ENCODE measurements around the gene SOX9.

Gene SOX9

DNA sequence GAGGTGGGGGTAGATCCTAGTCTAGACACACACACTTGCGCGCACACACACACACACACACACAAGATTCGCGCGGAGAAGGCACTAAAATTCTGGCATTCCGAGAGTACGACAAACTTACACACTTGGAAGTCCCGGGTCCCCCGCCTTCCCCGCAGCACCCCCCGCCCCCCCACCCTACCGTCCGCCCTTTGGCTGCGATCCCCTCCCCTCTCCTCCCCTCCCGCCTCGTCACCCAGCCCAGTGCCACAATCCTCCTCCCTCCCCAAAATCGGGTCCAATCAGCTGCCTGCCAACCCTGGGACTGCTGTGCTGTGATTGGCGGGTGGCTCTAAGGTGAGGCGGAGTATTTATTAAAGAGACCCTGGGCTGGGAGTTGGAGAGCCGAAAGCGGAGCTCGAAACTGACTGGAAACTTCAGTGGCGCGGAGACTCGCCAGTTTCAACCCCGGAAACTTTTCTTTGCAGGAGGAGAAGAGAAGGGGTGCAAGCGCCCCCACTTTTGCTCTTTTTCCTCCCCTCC is at the start of gene SOX9:
Gene SOX9, plus strand, starts transcription at position 379 of the 522 bp plus-strand sequence. CDS start 372 bp downstream, outside the sequence.
- no peak for DNase-seq (ENCODE audit: low read depth, low spot score)

DNA sequence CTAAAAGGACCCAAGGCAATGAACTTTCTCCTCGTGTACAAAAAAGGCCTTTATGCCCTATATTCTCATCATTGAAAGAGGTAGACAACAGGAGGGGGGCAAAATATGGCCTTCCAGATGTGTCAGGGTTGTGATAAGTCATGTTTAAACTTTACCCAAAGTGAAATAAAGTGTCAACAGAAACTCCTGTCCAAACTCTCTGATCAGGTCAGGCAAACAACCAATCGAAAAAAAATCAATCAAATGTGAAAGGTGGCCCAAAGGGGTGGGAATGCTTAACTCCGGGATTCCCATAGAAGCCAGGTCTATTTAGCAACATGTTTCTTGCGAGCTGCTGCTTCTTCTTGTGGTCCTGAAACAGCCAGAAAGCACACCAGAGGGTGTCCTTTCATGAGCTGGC is 49.5 kb upstream of the SOX9 start:
- DNase-seq (ENCODE audit: low read depth, low spot score) = no peak

DNA sequence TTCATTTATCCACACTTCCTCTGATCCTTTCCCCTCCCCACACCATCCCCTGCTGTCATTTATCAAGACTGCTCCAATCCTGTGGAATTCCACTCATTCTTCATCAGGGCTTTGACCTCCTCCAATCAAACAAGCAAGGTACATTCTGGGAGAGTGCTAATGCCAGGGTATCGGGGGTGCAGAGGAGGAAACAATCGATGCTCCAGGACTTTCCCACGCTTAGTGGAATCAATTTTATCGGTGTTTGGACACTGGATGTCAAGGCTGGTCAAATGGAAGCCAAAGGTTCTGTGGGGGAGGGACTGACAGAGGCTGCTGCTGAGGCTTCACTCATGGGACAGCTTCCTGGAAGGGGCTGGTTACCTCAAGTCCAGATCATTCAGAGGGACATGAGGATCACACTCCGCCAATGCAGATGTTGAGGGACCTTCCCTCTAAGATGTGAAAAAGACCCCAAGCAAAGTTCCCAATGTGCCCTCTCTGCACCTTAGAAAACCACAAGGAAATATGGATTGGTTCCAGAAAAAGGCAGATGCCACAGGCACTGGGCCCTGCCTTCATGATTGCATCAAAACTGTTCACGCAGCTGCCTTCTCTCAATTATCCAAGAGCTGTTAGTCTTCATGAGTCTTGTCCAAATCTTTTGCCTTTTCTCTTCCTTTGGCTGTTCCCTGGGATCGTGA is 44.7 kb upstream of the SOX9 start:
- no peak for DNase-seq (ENCODE audit: low read depth, low spot score)

DNA sequence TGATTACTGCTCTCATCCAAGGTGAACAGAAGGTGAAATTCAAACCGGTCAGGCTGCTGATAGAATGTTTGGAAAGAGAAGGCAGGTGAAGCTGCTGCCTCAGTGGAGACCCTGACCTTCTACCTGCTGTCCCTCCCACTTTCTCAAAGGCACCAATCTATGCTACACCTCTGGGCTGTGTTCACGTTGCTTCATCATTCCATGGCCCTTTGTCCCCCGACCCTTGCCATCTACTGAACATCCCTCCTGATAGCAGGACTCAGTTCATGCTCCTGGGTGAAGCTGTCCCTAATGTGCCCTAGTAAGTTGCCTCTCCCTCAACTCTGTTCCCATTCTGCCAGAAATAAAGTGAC is 44.2 kb upstream of the SOX9 start:
- no peak for DNase-seq (ENCODE audit: low read depth, low spot score)

DNA sequence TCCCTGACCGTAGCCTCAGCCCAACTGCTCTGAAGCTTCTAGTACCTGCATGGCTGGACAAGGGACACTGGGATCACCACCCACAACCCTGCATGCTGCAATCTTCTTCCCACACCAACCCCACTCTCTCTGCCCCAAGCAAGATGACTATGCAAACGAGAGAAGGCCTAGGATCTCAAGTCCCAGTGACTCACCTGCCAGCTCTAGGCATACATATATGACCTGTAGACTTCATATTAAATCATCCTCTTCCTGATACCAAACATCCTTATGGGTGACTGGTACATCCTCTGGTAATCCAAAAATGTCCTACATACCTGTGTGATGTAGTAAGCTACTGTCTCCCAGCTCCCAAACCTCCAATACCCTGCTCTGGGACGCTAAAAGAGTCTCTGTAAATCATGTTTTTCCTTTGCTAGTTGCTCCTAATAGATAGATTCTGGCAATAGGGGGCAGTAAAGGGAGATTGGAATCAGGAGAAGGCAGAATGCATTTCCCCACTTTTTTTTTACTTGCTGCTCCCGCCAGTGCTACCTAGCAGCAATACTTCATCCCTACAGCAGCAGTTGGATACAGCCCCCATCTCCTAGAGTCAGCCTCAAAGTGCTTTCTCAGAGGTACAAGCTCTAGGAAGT is 43.4 kb upstream of the SOX9 start:
- no peak for DNase-seq (ENCODE audit: low read depth, low spot score)

DNA sequence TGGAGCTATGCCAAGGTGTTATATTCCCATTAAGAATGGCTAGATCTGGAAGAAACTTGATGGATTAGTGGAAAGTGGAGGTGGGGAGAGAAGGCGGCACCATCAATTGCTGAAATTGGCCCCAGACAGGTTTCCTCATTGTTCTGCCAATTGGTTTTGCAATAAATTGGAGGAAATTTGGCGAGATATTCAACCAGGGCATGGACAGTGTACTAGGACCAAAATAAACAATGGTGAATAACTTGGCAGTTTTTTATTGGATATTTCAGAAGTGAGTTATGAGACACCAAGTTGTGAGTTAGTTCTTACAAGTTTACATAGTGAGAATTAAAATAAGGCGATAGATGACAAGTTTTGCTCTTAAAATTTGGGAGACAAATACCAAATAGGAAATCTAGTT is 41.1 kb upstream of the SOX9 start:
- DNase-seq (ENCODE audit: low read depth, low spot score) = no peak

DNA sequence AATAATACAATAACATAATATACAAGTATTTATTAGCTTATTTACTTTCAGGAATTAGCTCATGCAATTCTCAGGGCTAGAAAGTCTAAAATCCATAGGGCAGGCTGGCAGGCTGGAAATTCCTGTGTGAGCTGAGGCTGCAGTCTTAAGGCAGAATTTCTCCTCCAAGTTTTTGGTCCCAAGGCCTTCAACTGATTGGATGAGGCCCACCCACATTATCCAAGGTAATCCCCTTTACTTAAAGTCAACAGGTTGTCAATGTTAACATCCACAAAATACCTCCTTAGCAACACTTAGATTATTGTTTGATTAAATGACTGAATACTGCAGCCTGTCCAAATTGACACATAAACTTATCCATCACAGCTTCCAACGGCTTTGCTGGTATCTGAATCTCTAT is 32.9 kb upstream of the SOX9 start:
- DNase-seq (ENCODE audit: low read depth, low spot score) = no peak

DNA sequence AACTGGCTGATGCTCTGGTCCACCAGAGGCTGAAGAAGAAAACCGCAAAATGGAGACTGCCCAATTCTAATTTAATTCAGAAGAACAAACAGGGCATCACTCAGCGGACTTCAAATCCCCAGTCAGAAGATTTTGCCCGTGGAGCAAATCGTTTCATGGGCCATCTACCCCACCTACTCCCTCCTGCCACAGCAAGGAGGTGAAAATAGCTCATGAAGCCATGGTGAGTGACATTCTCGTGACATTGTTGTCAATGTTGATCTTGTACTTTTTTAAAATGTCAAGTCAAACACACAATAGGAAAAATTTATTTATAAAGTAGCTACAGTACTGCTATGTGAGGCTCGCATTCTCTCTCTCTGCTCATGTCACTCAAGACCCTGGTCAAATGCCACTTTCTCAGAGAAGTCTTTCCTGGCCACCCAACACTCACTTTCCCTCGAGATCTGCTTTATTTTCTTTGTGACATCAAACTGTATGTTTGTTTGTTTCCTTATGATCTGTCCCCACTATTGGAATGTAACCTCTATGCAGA is 31.3 kb upstream of the SOX9 start:
- DNase-seq (ENCODE audit: low read depth, low spot score) = no peak

DNA sequence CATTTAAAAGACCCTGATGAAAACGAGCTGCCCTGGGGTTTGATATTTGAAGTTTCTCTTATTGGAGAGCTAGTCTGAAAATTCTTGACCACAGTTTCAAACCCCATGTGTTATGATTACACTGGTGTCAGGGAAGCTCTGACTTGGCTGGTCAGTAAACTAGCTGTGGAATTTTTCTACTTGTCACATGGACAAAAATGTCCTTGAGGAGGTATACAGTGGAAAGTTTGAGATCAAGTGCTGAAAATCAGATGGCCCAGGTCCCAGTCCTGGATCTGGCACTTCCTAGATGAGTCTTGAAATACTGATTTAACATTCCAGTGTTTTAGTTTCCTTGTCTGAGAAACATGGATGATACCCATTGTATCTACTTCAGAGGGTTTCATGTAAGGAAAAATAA is 30.7 kb upstream of the SOX9 start:
- DNase-seq (ENCODE audit: low read depth, low spot score) = no peak

DNA sequence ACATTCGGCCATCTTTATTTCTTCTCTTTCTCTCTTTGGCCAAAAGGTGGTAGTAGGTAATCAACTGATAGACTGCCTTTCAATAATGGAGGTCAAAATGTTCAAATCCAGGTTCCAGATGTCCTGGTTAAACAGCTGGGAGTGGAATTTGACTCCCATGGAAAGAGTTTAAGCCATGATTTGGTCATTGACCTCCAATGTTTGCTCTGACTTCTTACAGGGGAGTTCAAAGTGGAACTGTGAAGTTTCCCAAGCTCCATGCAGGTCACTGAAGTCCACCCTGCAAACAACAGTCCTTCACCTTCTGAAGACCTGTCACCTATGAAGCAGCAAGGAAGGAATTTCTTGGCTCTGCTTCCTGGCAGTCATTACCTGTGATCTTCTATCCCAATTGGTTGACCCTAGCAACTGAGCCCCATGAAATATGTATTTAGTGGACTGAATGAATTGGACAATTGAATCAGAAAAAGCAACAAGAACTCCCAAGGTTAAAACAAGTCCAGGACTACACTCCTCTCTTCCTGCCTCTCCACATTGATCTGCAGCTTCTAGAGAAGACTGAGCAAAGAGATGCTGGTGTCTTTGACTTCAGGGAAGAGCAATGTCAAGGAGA is 28.0 kb upstream of the SOX9 start:
- no peak for DNase-seq (ENCODE audit: low read depth, low spot score)

DNA sequence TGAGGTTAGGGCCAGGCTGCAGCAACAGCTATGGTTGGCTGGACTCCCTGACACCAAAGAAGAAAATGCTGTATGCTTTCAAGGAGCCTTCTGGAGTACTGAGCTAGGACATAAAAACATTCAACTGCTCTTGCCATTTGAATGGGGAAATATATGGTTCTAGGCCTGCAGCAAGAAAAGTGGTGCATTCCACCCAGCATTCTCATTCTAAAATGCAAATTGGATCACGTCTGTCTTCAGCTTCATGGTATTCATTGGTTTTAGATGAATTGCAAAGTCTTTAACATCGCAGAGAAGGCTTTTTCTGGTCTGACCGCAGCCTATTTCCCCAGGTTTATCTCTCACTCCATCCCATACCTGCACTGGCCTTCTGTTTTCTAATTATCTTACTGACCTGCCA is 27.1 kb upstream of the SOX9 start:
- no peak for DNase-seq (ENCODE audit: low read depth, low spot score)

DNA sequence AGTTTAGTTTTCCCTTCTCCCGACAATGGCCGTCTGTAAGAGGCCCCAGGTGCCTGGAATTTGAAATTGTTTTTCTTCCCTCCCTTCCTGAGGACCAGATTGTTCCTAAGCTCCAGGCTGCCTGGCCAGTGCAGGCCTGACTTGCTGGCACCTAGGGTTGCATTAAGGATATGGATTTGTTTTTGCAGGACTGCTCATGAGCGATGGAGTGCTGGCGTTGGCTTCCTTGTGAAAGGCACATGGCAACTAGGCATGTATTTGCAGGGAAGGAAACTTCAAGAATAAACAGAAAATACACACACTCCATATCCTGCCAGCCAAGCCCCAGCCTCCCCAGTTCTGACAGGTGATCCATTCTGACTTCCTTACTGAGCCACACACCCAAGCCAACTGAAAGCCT is 25.5 kb upstream of the SOX9 start:
- no peak for DNase-seq (ENCODE audit: low read depth, low spot score)

DNA sequence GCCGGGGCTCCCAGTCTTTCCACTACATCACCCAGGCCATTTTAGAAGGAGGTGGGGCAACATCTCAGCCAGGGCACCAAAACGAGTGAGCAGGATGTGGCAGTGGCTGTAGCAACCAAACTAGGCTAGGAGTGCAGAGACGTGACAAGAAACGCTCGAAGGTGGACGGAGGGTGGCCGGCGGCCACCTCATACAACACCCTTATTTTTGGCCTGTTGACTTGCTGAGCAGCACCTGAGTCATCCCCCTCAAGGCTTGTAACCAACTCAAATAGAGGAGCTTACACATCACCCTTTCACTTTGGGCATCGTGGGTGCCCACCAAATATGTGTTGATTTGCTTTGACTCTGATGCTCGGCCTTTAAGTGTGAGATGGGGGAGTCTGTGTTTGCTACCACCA is 23.7 kb upstream of the SOX9 start:
- DNase-seq (ENCODE audit: low read depth, low spot score) = no peak

DNA sequence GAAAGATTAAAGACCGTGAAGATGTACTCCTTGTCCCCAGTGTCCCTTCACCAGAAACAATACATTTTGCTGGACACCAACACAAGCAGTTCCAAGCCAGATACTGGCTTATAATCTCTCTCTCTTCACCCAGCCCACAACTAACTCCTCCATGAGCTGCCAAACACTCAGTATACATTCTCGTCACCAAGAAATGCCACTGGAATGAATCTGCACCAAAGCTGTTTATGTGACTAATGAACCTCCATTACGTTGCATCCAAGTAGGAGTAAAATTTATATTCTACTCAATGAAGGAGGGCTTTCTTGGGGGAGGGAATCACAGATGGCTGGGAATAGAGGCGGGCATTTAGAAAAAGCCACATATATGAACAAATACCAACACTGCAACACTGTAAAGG is 20.9 kb upstream of the SOX9 start:
- DNase-seq (ENCODE audit: low read depth, low spot score) = no peak

DNA sequence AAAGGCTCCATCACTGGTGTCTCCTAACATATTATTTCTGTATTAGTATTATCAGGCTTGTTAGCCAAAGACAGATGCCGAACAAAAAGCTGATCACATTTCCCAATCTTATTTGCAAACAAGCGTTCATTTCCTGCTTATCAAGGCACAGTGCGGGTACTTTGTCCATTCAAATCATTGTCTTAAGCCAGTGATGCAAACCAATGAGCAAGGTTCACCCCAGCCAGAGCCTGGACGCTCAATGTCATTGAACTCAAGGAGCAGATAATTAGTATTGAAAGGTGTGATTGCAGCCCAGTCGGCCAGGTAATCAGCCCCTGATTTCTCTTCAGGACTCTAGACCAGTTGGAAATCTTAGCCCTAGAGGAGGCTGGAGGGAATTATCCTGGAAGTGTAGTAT is 20.4 kb upstream of the SOX9 start:
- DNase-seq (ENCODE audit: low read depth, low spot score) = no peak

DNA sequence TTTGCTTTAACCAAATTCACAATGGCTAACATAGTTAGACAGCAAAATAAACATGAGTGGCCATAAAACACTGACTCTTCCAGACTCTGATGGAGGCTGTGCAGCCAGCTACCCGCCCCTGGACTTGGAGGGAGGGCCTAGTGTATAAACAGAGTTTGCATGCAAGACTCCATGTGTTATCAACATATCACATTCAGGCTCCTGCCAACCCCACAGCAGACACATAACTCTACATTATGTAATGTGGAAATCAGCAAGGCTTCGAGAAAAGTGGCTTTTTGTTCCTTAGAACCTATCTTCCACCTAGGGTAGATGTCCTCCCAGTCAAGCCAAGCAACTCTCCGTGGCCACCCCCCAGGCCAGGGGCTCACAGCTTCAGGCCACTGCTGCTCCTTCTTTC is 19.3 kb upstream of the SOX9 start:
- DNase-seq (ENCODE audit: low read depth, low spot score) = no peak

DNA sequence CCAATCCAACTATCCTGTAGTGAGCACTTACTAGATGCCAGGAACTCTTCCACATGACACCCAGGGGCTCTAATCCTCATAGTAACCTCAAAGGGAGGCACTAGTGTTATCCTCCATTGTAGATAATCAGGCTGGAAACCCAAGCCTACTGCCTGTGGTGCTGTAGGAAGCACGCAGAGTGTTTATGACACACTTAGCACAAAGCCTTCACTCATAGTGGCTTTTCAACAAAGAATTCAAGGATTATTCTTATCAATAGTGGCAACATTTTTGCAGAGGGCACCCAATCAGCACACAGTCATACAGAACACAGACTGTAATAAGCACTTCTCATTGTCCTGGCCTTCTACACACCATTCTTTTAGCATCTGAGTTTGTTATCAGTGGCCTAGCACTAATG is 18.5 kb upstream of the SOX9 start:
- no peak for DNase-seq (ENCODE audit: low read depth, low spot score)

DNA sequence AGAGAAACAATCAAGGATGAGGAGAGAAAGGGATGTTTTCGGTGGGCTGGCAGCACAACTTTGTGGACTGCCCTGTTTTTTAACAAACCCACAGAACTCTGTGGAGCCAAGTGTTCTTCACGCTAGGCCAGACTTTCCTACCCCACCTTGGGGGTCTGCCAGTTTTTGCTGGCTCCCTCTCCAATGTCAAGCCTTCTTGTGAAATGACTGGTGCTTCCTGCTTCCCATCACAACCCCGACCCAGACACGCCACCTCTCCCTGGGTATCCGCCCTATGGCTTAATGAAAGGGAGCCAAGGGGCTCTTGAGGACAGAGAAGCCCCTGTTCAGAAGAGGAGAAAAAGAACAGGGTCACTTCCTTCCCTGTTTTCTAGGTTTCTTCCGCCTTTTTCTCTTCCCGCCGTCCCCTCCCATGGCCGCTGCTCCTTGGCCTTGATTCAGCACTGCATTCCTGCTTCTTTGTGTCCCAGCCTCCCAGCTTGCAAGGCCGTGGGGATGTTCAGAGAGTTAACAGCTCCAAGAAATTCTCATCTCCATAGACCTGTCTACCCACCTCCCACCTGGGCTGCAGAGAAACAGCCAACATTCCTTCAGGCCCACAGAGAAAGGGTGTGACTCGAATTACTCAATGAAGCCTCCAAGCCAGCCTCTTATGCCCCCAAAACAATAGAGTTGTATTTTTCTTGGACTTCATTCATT is 16.5 kb upstream of the SOX9 start:
- no peak for DNase-seq (ENCODE audit: low read depth, low spot score)

DNA sequence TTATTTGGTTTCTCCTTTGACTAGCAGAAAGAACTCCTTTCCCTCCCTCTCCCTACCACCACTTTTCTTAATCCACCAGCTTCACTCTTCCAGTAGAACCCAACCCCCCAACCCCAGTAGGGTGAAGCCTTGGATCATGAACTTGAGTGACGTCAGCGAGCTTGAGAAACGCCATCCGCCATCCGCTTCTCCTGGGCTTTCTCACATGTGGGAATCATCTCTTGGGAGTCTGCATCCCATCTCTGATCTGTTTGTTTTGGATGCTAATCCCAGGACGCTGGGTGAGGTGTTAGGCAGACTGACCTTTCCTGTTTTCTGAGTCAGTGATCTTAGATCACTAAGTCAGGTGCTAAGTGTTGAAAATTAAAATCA is 16.0 kb upstream of the SOX9 start:
- DNase-seq (ENCODE audit: low read depth, low spot score) = no peak

DNA sequence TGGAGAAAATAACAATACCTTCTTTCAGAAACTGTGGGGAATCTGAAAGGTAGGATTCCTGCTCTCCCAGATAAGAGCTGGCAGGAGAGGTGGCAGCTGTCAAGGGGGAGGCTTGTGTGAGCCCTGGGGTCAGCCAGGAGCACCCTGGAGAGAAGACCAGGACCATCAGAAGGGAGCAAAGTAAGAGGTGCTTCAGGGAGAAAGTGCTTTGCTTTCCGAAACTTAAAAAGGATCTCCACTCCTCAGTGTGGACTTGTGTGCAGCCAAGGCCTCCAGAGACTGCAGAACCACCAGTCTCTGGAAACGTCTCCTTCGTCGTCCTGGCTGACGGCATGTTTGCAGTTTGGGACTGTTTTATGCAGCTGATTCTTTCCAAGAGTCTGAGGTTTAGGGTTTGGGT is 13.7 kb upstream of the SOX9 start:
- no peak for DNase-seq (ENCODE audit: low read depth, low spot score)

DNA sequence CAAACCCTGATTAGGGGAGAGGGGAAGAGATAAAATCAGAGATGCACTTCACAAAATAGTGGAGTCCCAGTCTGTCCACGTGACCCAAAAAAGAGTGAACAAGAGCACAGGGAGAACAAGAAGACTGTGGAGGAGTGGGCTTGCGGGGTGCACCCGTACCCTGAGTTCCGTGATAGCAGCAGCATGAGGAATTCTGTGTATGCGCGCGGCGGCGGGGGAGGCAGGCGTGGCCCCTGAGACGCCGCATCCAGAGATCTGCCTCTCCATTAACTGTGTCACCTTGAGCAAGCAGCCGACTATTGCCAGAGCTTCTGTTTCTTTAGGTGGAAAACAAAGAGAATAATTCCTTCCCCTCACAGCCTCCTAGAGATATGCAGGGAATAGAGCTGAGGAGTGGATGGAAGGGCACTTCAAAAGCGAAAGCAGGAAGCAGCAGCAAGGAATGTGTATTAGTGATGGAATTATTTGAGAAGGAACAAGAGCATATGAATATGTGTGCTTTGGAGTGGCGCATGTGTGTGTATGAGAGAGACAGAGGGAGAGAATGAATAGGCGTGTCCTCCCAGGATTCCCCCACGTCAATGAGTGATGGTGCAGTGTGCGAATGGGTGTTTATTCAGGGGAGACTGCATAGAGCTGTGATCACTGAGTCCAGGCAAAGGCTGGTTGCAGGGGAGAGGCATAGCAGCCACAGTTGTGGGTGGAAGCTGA is 10.4 kb upstream of the SOX9 start:
- no peak for DNase-seq (ENCODE audit: low read depth, low spot score)

DNA sequence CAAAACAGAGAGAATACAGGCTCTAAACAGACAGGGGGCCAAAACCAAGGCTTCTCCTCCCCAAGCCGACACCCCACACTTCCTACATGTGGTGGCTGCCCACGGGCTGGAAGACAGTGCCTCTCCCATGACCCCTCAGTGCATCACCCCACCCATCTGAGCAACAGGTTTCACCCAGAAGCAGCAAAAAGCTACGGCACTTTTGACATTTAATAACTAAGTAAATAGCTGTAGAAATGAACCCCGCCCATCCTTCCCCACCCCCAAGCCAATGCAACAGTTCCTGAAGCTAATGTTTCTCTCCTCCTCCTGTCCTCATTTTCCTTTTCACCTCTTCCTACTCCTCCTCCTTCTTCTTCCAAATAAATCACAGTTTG is 9.9 kb upstream of the SOX9 start:
- no peak for DNase-seq (ENCODE audit: low read depth, low spot score)
